GM19328 (cell line): Measurements from ENCODE around the gene SLC16A9.

Source experiments
- ATAC-seq: cut with Tn5 transposase; IDR thresholded peaks from one replicate; pipeline ENCODE4 v1.9.1; 2021; ENCODE audit warnings: mild to moderate bottlenecking, moderate library complexity; ENCODE audit not compliant: unreplicated experiment

The SLC16A9 gene

GRCh38 chr10:59719374-59719773, 9.7 kb upstream of the SLC16A9 start:
- no peak for ATAC-seq

- no peak for ATAC-seq
These were observed 8.6 kb upstream of the SLC16A9 start for GRCh38 chr10:59718257-59718656.

GRCh38 chr10:59713196-59713821, 3.7 kb upstream of the SLC16A9 start:
- no peak for ATAC-seq

GRCh38 chr10:59711871-59712494, 2.3 kb upstream of the SLC16A9 start:
- ATAC-seq, result no peak

- ATAC-seq, result no peak
These were observed 745 bp downstream of the SLC16A9 start for GRCh38 chr10:59708816-59709394.

GRCh38 chr10:59706851-59707797, 2.5 kb downstream of the SLC16A9 start:
- no peak for ATAC-seq

GRCh38 chr10:59705931-59706330, 3.7 kb downstream of the SLC16A9 start:
- no peak for ATAC-seq

GRCh38 chr10:59704630-59705029, 5.0 kb downstream of the SLC16A9 start:
- no peak for ATAC-seq

GRCh38 chr10:59702347-59702746, 7.3 kb downstream of the SLC16A9 start:
- ATAC-seq, result no peak

- ATAC-seq, result no peak
These were observed 8.9 kb downstream of the SLC16A9 start for GRCh38 chr10:59700709-59701108.

GRCh38 chr10:59698326-59698725, 11.3 kb downstream of the SLC16A9 start:
- ATAC-seq, result no peak

- ATAC-seq, result no peak
These were observed 14.0 kb downstream of the SLC16A9 start for GRCh38 chr10:59695637-59696036.

GRCh38 chr10:59694936-59695335, 14.7 kb downstream of the SLC16A9 start:
- no peak for ATAC-seq

- no peak for ATAC-seq
These were observed 17.5 kb downstream of the SLC16A9 start for GRCh38 chr10:59692113-59692512.

GRCh38 chr10:59688921-59689351, 20.7 kb downstream of the SLC16A9 start:
- no peak for ATAC-seq

GRCh38 chr10:59687657-59688056, 22.0 kb downstream of the SLC16A9 start:
- no peak for ATAC-seq

GRCh38 chr10:59684006-59684405, 25.6 kb downstream of the SLC16A9 start:
- ATAC-seq, result no peak

GRCh38 chr10:59682986-59683937, 26.4 kb downstream of the SLC16A9 start:
- no peak for ATAC-seq

- ATAC-seq, result no peak
These were observed 29.5 kb downstream of the SLC16A9 start for GRCh38 chr10:59680199-59680598.

- peak; percentile 75 for ATAC-seq
These were observed 30.8 kb downstream of the SLC16A9 start for GRCh38 chr10:59678884-59679301.
